ENCODE results near the gene FOXJ1. TPM values are rescaled to one million over a fixed set of nuclear protein-coding genes. Genes with fewer than 3 reads are reported as not detected.

Gene FOXJ1
- total and polyA plus RNA-seq, 2 of the 13 experiments (the other 11 are each of a cell fraction or from before 2014, with no cell fraction given): 0.98 to 1.6 TPM

DNA sequence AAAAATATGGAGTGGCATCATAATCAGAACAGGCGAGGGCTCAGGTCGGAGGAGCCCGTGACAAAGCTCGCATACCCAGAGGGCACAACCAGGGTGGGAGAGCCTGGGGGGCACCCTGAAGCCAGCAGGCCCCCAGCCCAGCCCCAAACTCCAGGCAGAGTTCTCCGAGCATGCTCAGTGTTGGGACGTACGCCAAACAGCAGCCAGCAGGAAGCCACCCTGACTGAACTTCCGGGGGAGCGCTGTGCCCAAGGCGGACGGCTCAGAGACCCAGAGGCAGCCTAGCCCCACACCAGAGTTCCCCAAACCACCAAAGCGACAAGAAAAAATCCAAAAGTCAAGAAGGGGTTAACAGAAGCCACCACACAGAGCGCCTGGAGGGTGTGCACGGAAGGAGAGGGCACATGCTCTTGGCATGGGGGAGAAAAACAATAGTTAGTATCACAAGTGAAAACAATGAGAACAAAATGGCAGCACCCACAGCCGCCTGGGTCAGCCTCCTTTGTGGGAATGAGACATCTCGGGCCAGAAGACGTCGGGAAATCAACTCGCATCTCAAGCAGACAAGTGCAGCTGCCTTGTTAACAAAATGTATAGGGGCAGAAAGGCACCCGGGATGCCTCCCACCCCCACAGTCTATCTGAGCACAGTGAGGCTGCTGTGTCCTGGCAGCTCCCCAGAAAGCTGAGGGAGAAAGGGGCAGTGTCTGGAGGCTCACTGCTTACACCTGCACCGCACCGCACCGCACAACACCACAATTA is 49.3 kb downstream of the FOXJ1 start:
- no peaks in the 10 kb centered on the region for H3K27me3 ChIP-seq (ENCODE audit: control insufficient read depth in 1 of 2, insufficient read depth in 2 of 2, low read length in 2 of 2)
- intact Hi-C loops (cut with micrococcal nuclease; ENCODE audit: unreplicated experiment) (no loop called here), in situ Hi-C loops (cut with HindIII; ENCODE audit: extremely low pct_ligation_motif_present, low pct_unique_long_range_greater_than_20kb) (no loop called here)
- TF ChIP-seq ZNF446 (CRISPR knock-in tag; IDR thresholded peaks at IDR 0.05) (no peak), CCAR2 (optimal IDR thresholded peaks at IDR 0.05; ENCODE audit: low read depth, low read length) (no peak), ZNF652 (CRISPR knock-in tag; IDR thresholded peaks at IDR 0.05; ENCODE audit: borderline replicate concordance, low read depth) (0 out of 2 replicates have a peak, but pooled peaks have one; percentile 15)
- TF ChIP-seq, protein P1, sequence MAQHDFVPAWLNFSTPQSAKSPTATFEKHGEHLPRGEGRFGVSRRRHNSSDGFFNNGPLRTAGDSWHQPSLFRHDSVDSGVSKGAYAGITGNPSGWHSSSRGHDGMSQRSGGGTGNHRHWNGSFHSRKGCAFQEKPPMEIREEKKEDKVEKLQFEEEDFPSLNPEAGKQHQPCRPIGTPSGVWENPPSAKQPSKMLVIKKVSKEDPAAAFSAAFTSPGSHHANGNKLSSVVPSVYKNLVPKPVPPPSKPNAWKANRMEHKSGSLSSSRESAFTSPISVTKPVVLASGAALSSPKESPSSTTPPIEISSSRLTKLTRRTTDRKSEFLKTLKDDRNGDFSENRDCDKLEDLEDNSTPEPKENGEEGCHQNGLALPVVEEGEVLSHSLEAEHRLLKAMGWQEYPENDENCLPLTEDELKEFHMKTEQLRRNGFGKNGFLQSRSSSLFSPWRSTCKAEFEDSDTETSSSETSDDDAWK (CRISPR knock-in tag; IDR thresholded peaks at IDR 0.05): no peak
- TF ChIP-seq, protein P2, sequence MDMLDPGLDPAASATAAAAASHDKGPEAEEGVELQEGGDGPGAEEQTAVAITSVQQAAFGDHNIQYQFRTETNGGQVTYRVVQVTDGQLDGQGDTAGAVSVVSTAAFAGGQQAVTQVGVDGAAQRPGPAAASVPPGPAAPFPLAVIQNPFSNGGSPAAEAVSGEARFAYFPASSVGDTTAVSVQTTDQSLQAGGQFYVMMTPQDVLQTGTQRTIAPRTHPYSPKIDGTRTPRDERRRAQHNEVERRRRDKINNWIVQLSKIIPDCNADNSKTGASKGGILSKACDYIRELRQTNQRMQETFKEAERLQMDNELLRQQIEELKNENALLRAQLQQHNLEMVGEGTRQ (IDR thresholded peaks at IDR 0.05; ENCODE audit: low read depth, low read length): no peak
- TF ChIP-seq, protein P2 (CRISPR knock-in tag; IDR thresholded peaks at IDR 0.05; ENCODE audit: borderline replicate concordance): no peak
- peaks cover 67 to 91% of the 10 kb centered on the region in 2 experiments for H3K36me3 ChIP-seq (replicated peaks in 1 of 2; ENCODE audit: control insufficient read depth in 1 of 2, insufficient read depth in 2 of 2, low read length in 2 of 2)
- no peaks in the 10 kb centered on the region for H3K79me2 ChIP-seq (ENCODE audit: insufficient read depth, low read length)
- no peaks in the 10 kb centered on the region for H3K4me1 ChIP-seq (ENCODE audit: insufficient read depth, low read length)
- ChIA-PET POLR2A (interaction anchor here (0.7 kb wide), 1 partner anchor 12 kb away, joined by 3 read pairs; the partner anchor contains the start of gene ZACN), CTCF (ENCODE audit: low intra/inter-chr PET ratio, low total read pairs) (no interaction called here)
- DNase-seq (ENCODE audit: low spot score) (no peak), FAIRE-seq (no peak), ATAC-seq (no peak)
- no peaks in the 10 kb centered on the region for H3K9me3 ChIP-seq (ENCODE audit: low read length)
- no peak overlapping the region for H3K9ac ChIP-seq (ENCODE audit: insufficient read depth, low read depth, low read length)
- H2AFZ ChIP-seq (ENCODE audit: low read length): no peak overlapping the region
- H3K4me2 ChIP-seq (ENCODE audit: low read depth, low read length): no peak overlapping the region
- BruUV-seq (replicated peaks): no TSS peak
- 90% methylated on average over 20 of the region's 23 CpGs for WGBS (ENCODE audit: low lambda C conversion rate)
- no peak overlapping the region for H3K4me3 ChIP-seq (replicated peaks in 1 of 3; ENCODE audit: insufficient read depth in 1 of 3, low read depth in 2 of 3, low read length in 3 of 3)
- no peaks in the 10 kb centered on the region for H4K20me1 ChIP-seq (ENCODE audit: insufficient read depth, low read length)
- H3K27ac ChIP-seq (ENCODE audit: extremely low read length, insufficient read depth, low read length): no peak overlapping the region
